Activated T-cell treated with anti-CD3 and anti-CD28 coated beads, Interleukin-2, amount 50 U/mL, for 4 hours (primary cell): ENCODE data around the gene RPUSD4. TPM values are rescaled to one million over a fixed set of nuclear protein-coding genes. Genes with fewer than 3 reads are reported as not detected.
A peak's percentile ranks its signal among the peaks of the same experiment; 100 is the strongest.

ENCODE experiments used
- ATAC-seq, 2 donors: fragments of 200-7000 bp; cut with Tn5 transposase; one replicate each; pipeline ENCODE4 v1.10.0; 2021
- DNase-seq: peaks from one replicate; pipeline ENCODE4 v3.0.0-alpha.2; 2020
- H3K27me3 Mint-ChIP-seq: one replicate; pipeline ENCODE4 v1.8.0; 2021; ENCODE audit warnings: low read depth, mixed read lengths
- H3K36me3 Mint-ChIP-seq: one replicate; pipeline ENCODE4 v1.8.0; 2022; ENCODE audit warnings: mixed read lengths; ENCODE audit not compliant: insufficient read depth
- H3K4me1 Mint-ChIP-seq: one replicate; pipeline ENCODE4 v1.8.0; 2021; ENCODE audit warnings: low read depth, mixed read lengths
- H3K4me3 Mint-ChIP-seq: one replicate; pipeline ENCODE4 v1.8.0; 2021; ENCODE audit warnings: mild to moderate bottlenecking, moderate library complexity, mixed read lengths
- H3K9me3 Mint-ChIP-seq: one replicate; pipeline ENCODE4 v1.8.0; 2021; ENCODE audit warnings: mixed read lengths
- total RNA-seq, 3 donors: library from RNA; stranded (reverse); gene quantifications; one replicate each; pipeline ENCODE4 v1.2.1, GENCODE V29; 2021

Gene RPUSD4
- total RNA-seq, 3 donors from 2014 or later = 51.0 to 52.0 (median 51.4) TPM

- peak; percentile 32 to 40 for ATAC-seq
These were observed 17.3 kb downstream of the RPUSD4 start for GRCh38 chr11:126194121-126194543.

GRCh38 chr11:126193038-126193478 is 18.4 kb downstream of the RPUSD4 start:
- Mint-ChIP-seq H3K27me3 (no peaks in the 10 kb centered on the region), H3K4me3 (no peak overlapping the region), H3K4me1 (no peaks in the 10 kb centered on the region), H3K36me3 (peaks cover 36% of the 10 kb centered on the region), H3K9me3 (peaks cover 6% of the 10 kb centered on the region)
- no peak for DNase-seq
- no peak for ATAC-seq

More at GRCh38 chr11:126194121-126194543, 17.3 kb downstream of the RPUSD4 start:
- Mint-ChIP-seq H3K4me3 (no peak overlapping the region), H3K4me1 (no peaks in the 10 kb centered on the region), H3K27me3 (no peaks in the 10 kb centered on the region), H3K9me3 (peaks cover 9% of the 10 kb centered on the region), H3K36me3 (peaks cover 38% of the 10 kb centered on the region)
- DNase-seq = no peak

GRCh38 chr11:126192361-126192760 is 19.1 kb downstream of the RPUSD4 start:
- peaks cover 29% of the 10 kb centered on the region for H3K36me3 Mint-ChIP-seq
- no peak for ATAC-seq
- H3K4me1 Mint-ChIP-seq = no peaks in the 10 kb centered on the region

GRCh38 chr11:126191379-126192073 is 19.9 kb downstream of the RPUSD4 start:
- Mint-ChIP-seq H3K4me3 (no peak overlapping the region), H3K9me3 (no peaks in the 10 kb centered on the region), H3K36me3 (peaks cover 21% of the 10 kb centered on the region), H3K27me3 (no peaks in the 10 kb centered on the region), H3K4me1 (no peaks in the 10 kb centered on the region)
- no peak for ATAC-seq
- no peak for DNase-seq

More at GRCh38 chr11:126192361-126192760, 19.1 kb downstream of the RPUSD4 start:
- Mint-ChIP-seq H3K27me3 (no peaks in the 10 kb centered on the region), H3K9me3 (peaks cover 1% of the 10 kb centered on the region), H3K4me3 (no peak overlapping the region)
- no peak for DNase-seq

GRCh38 chr11:126190792-126191191 is 20.7 kb downstream of the RPUSD4 start:
- Mint-ChIP-seq H3K27me3 (no peaks in the 10 kb centered on the region), H3K36me3 (peaks cover 15% of the 10 kb centered on the region), H3K9me3 (no peaks in the 10 kb centered on the region), H3K4me3 (no peak overlapping the region), H3K4me1 (no peaks in the 10 kb centered on the region)
- ATAC-seq = no peak
- no peak for DNase-seq

GRCh38 chr11:126189109-126189929 is 22.1 kb downstream of the RPUSD4 start:
- DNase-seq (no peak), ATAC-seq (no peak)
- Mint-ChIP-seq H3K4me3 (no peak overlapping the region), H3K27me3 (no peaks in the 10 kb centered on the region), H3K4me1 (no peaks in the 10 kb centered on the region), H3K9me3 (no peaks in the 10 kb centered on the region), H3K36me3 (peaks cover 9% of the 10 kb centered on the region)

- no peaks in the 10 kb centered on the region for H3K9me3 Mint-ChIP-seq
- H3K27me3 Mint-ChIP-seq = no peaks in the 10 kb centered on the region
- H3K36me3 Mint-ChIP-seq = peaks cover 9% of the 10 kb centered on the region
- H3K4me3 Mint-ChIP-seq = no peak overlapping the region
- ATAC-seq (no peak), DNase-seq (no peak)
- no peaks in the 10 kb centered on the region for H3K4me1 Mint-ChIP-seq
These were observed 22.9 kb downstream of the RPUSD4 start for GRCh38 chr11:126188332-126189108.

GRCh38 chr11:126186708-126187529 is 24.5 kb downstream of the RPUSD4 start:
- no peak for ATAC-seq
- no peaks in the 10 kb centered on the region for H3K9me3 Mint-ChIP-seq
- peaks cover 5% of the 10 kb centered on the region for H3K36me3 Mint-ChIP-seq
- no peak overlapping the region for H3K4me3 Mint-ChIP-seq
- H3K27me3 Mint-ChIP-seq = no peaks in the 10 kb centered on the region
- DNase-seq = no peak
- peaks cover 4% of the 10 kb centered on the region for H3K4me1 Mint-ChIP-seq

- no peaks in the 10 kb centered on the region for H3K9me3 Mint-ChIP-seq
- no peak overlapping the region for H3K4me3 Mint-ChIP-seq
- peaks cover 2% of the 10 kb centered on the region for H3K36me3 Mint-ChIP-seq
- H3K27me3 Mint-ChIP-seq = no peaks in the 10 kb centered on the region
- peaks cover 4% of the 10 kb centered on the region for H3K4me1 Mint-ChIP-seq
- DNase-seq (no peak), ATAC-seq (no peak)
These were observed 25.3 kb downstream of the RPUSD4 start for GRCh38 chr11:126186025-126186698.

- Mint-ChIP-seq H3K4me1 (peaks cover 4% of the 10 kb centered on the region), H3K9me3 (peaks cover 4% of the 10 kb centered on the region), H3K4me3 (no peak overlapping the region), H3K36me3 (peaks cover 2% of the 10 kb centered on the region), H3K27me3 (no peaks in the 10 kb centered on the region)
- no peak for ATAC-seq
- DNase-seq = no peak
These were observed 26.0 kb downstream of the RPUSD4 start for GRCh38 chr11:126185259-126186024.

GRCh38 chr11:126182787-126183445 is 28.5 kb downstream of the RPUSD4 start:
- peaks cover 4% of the 10 kb centered on the region for H3K9me3 Mint-ChIP-seq
- DNase-seq (no peak), ATAC-seq (no peak)
- H3K4me1 Mint-ChIP-seq = peaks cover 4% of the 10 kb centered on the region
- no peaks in the 10 kb centered on the region for H3K27me3 Mint-ChIP-seq
- H3K36me3 Mint-ChIP-seq = no peaks in the 10 kb centered on the region
- H3K4me3 Mint-ChIP-seq = no peak overlapping the region

GRCh38 chr11:126181939-126182730 is 29.3 kb downstream of the RPUSD4 start:
- Mint-ChIP-seq H3K36me3 (no peaks in the 10 kb centered on the region), H3K9me3 (peaks cover 4% of the 10 kb centered on the region), H3K27me3 (no peaks in the 10 kb centered on the region), H3K4me3 (no peak overlapping the region), H3K4me1 (peaks cover 4% of the 10 kb centered on the region)
- no peak for ATAC-seq
- no peak for DNase-seq
